GM12801 (cell line): ENCODE data around the gene UCP2.

Experiments used
- TF ChIP-seq, protein P1 (sequence below): IDR thresholded peaks from one replicate; pipeline ENCODE4 v1.5.1; 2011; ENCODE audit warnings: control low read depth; ENCODE audit not compliant: insufficient read length; ENCODE audit errors: extremely low read depth

The UCP2 gene, protein sequence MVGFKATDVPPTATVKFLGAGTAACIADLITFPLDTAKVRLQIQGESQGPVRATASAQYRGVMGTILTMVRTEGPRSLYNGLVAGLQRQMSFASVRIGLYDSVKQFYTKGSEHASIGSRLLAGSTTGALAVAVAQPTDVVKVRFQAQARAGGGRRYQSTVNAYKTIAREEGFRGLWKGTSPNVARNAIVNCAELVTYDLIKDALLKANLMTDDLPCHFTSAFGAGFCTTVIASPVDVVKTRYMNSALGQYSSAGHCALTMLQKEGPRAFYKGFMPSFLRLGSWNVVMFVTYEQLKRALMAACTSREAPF

DNA sequence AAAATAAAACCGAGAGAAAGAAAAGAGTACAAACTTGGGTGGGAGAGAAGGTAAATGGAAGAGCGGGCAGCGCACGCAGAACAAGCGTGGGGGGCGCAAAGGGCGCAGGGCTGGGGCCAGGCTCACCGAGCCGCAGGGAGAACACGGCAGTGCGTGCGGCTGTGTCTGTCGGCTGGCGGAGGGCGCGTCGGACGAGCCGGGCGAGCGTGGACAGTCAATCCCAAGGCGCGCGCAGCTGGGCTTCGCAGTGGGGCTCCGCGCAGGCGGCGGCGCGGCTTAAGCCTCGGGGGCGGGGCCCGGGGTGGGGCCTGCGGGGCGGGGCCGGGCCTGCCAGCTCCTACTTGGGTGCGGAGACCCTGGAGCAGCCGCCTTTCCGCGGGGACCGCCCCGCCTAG lies at the start of gene UCP2:
Gene UCP2, minus strand, starts transcription at position 249 of the 395 bp plus-strand sequence. CDS start 4,465 bp downstream, outside the sequence.
- TF ChIP-seq, protein P1, sequence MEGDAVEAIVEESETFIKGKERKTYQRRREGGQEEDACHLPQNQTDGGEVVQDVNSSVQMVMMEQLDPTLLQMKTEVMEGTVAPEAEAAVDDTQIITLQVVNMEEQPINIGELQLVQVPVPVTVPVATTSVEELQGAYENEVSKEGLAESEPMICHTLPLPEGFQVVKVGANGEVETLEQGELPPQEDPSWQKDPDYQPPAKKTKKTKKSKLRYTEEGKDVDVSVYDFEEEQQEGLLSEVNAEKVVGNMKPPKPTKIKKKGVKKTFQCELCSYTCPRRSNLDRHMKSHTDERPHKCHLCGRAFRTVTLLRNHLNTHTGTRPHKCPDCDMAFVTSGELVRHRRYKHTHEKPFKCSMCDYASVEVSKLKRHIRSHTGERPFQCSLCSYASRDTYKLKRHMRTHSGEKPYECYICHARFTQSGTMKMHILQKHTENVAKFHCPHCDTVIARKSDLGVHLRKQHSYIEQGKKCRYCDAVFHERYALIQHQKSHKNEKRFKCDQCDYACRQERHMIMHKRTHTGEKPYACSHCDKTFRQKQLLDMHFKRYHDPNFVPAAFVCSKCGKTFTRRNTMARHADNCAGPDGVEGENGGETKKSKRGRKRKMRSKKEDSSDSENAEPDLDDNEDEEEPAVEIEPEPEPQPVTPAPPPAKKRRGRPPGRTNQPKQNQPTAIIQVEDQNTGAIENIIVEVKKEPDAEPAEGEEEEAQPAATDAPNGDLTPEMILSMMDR: no peak

DNA sequence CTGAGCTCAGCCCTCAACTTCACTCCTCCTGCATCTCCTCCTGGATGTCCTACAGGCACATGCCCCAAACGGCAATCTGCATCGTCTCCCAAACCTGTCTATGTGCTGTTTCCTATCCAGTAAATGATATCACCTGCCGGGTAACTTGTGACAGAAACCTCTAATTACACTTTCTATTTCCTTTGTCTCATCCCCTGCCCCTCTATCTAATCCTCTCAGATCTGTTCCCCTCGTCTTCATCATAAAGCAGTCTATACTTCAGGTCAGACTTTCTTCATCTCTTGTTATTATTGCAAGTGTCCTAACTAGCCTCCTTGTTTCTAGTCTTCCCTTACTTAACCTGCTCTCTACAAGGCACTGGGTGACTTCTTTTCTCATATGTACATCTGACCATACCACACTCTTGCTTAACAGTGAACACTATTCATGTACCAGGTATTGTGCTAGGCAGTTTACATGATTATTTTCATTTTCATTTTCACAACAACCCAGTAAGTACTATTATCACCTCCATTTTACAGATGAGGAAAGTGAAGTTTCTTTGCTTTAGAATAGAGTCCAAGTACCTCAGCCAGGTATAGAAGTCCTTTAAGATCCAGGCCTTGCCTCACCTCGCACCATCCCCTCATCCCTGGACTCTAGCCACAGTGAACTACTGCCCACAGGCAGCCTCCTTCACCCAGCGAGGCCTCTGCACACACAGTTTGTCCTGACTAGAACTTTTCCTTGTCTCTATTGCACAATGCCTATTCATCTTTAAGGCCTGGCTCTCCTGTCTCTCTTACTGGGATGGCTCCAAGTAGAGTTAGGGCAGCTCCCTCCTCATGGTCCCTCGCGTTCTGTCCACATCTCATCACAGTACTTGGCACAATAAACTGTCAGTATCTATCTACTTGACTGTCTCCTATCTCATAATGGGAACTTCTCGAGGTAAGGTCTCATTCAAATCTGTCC lies 48.4 kb upstream of the UCP2 start:
- TF ChIP-seq, protein P1: no peak

DNA sequence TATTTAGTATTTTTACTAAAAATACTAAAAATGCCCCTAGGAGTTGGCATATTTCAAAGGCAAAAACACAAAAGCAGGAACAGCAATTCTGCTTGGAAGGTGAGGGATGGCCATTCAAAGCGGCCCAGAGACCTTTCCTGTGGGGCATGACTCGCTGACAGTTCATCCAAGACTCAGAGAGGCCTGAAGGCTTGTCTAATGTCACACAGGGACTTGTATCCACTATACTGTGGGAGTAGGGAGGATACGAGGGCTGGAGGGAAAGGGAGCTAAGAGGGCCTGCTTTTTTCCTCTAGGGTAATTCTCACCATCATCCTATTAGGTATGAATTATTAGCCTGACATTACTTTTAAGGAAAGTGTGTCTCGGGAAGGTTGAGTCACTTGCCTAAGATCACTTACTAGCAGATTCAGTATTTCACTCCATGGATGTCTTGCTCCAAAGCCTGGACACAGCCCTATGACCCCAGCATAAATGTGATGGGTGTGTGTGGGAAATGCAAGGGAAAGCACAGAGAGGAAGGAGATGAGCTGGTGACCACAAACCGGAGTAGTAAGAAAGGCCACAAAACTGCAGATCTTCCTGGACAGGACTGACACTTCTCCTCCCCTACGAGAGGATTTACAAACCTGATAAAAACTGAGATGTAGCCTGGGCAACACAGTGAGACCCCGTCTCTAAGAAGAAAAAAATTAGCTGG lies 43.0 kb upstream of the UCP2 start:
- TF ChIP-seq, protein P1: no peak

DNA sequence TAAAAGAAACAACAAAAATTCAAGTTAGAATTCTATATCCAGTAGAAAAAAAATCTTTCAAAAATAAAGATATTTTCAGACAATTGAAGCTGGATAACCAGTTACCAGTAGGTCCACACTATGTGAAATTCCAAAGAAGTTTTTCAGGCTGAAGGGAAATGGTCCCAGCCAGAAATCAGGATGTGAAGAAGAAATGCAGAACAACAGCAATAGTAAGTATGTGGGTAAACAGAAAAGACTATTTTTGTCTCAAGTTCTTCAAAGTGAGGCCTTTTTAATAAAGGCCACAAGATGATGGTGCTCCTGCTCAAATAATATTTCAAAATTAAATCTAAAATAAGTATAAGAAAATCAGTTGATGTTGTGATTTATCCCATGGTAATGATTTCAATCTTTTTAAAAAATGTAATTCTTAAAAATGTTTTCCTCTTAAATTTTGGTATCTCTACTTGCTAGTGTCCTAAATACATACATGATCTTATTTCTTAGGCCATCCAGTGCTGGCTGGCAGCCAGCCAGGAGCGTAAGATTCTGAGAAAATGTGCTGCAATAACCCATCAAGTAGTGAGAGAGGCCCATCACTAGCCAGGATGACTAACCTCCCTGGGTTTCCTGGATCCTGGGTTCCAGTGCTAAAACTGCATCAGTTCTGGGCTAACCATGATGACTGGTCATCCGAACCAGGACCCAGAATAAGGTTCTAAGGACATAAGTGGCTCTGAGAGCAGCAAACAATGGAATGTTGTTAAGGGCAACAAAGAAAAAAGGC lies 41.8 kb upstream of the UCP2 start:
- TF ChIP-seq, protein P1: no peak

DNA sequence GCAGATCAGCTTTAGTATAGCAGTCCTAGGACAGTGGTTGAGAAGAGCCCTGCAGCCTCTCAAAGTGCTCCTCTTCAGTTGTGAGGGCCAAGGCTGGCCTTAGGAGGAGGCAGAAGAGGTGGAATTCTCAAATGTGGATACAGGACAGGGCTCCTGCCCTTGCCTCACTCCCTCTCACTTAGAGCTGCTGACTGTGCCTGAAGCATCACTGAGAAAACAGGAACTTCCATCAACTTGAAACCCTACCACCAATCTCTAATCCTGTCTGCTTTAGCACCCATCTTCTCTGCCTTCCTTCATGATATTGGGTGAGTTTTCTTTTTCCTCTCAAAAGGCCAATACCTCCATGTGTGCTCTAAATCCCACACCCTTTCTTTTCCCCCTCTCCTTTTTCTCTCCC lies 40.6 kb upstream of the UCP2 start:
- TF ChIP-seq, protein P1: no peak

DNA sequence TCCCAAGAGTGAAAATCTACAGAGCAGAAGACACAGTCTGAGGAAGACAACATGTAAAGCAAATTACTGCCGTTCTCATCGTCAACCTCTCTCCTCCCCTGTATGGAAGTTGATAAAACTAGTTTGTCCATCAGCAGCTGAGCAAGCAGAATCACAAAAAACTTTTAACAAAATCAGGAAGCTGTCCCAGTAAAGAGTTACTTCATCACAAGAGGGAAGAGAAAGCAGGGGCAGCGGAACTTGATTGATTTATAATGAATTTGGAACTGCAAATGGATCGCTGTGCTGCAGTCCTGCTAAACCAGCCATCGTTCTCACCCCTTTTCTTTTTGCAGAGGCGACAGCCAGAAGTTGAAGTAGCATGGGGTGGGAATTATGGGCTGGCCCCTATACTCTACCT lies 39.9 kb upstream of the UCP2 start:
- TF ChIP-seq, protein P1: no peak
